DOHH2 (cell line): ENCODE data around the gene NCBP2.

ENCODE experiments used
- CTCF ChIP-seq: fragments of 200-600 bp; sonication (generic); IDR thresholded peaks from one replicate; pipeline ENCODE4 v1.5.1; 2014; ENCODE audit warnings: antibody characterized with exemption, mild to moderate bottlenecking, low read depth, low read length; ENCODE audit not compliant: poor library complexity, severe bottlenecking
- EZH2phosphoT487 ChIP-seq: fragments of 200-600 bp; sonication (generic); IDR thresholded peaks from 2 replicates; pipeline ENCODE4 v1.6.1; 2017; ENCODE audit warnings: borderline replicate concordance, mild to moderate bottlenecking, antibody characterized with exemption, low read length, moderate library complexity, mixed read lengths

GRCh38 chr3:196989721-196990262 lies 47.5 kb upstream of the NCBP2 start:
- no peak for TF ChIP-seq CTCF
- no peak for TF ChIP-seq EZH2phosphoT487
